B cell (primary cell): ENCODE data around the gene TRIM62. TPM values are rescaled to one million over a fixed set of nuclear protein-coding genes. Genes with fewer than 3 reads are reported as not detected.
A peak's percentile ranks its signal among the peaks of the same experiment; 100 is the strongest.

Experiments used
- ATAC-seq: fragments of 200-7000 bp; cut with Tn5 transposase; one replicate; pipeline ENCODE4 v1.10.0; 2021; ENCODE audit warnings: low read depth, mild to moderate bottlenecking, moderate number of reproducible peaks, moderate library complexity
- CTCF ChIA-PET: fragments of 350-600 bp; sonication (Branson Sonifier 250); formaldehyde crosslinking; loops from one replicate; lab custom pipeline; 2021; ENCODE audit warnings: antibody characterized with exemption, inconsistent platforms; lab: Charles Lee
- POLR2A ChIA-PET: fragments of 350-600 bp; sonication (Branson Sonifier 250); formaldehyde crosslinking; loops from one replicate; lab custom pipeline; 2021; ENCODE audit warnings: antibody characterized with exemption; lab: Charles Lee
- DNase-seq: peaks from one replicate; pipeline ENCODE4 v3.0.0; 2013
- H2AFZ ChIP-seq: 2 replicates; pipeline ENCODE4 v1.6.1; 2012; ENCODE audit warnings: mild to moderate bottlenecking, low read depth, low read length; ENCODE audit not compliant: insufficient read depth, poor library complexity, severe bottlenecking
- H3K27ac ChIP-seq, 2 donors: 1 replicate in 1 of 2; 2 replicates in 1 of 2; pipeline ENCODE4 v1.5.1; 2012 to 2013; ENCODE audit warnings: low read length in 2 of 2, mild to moderate bottlenecking in 2 of 2, moderate library complexity in 1 of 2
- H3K27me3 ChIP-seq, 4 experiments: fragments of 200-600 bp in 1 of 4; sonication (generic) in 1 of 4; replicated peaks in 1 of 4; 1 replicate in 2 of 4; 2 replicates in 2 of 4; pipeline versions ENCODE4 v1.6.1 to v1.7.0; 2013 to 2016; ENCODE audit warnings: low read length in 3 of 4, mild to moderate bottlenecking in 2 of 4, mixed read lengths in 1 of 4, moderate library complexity in 1 of 4; ENCODE audit not compliant: insufficient read depth in 4 of 4, control insufficient read depth in 3 of 4; ENCODE audit errors: control extremely low read depth in 1 of 4
- H3K36me3 ChIP-seq, 2 experiments: replicated peaks in 1 of 2; 1 replicate in 1 of 2; 2 replicates in 1 of 2; pipeline versions ENCODE4 v1.6.1 to v1.7.1; 2013; ENCODE audit warnings: low read length in 1 of 2; ENCODE audit not compliant: insufficient read depth in 2 of 2, control insufficient read depth in 1 of 2; ENCODE audit errors: control extremely low read depth in 1 of 2, extremely low read depth in 1 of 2
- H3K4me1 ChIP-seq, 2 donors: fragments of 200-600 bp in 1 of 2; sonication (generic) in 1 of 2; 1 replicate in 1 of 2; 2 replicates in 1 of 2; pipeline versions ENCODE4 v1.5.1 to v1.6.1; 2013 to 2017; ENCODE audit warnings: low read length in 2 of 2; ENCODE audit not compliant: control insufficient read depth in 2 of 2, insufficient read depth in 2 of 2
- H3K4me2 ChIP-seq: replicated peaks from 2 replicates; pipeline ENCODE3; 2012; ENCODE audit warnings: mild to moderate bottlenecking, low read depth, low read length; ENCODE audit not compliant: poor library complexity, severe bottlenecking
- H3K4me3 ChIP-seq, 5 experiments: fragments of 200-600 bp in 1 of 5; sonication (generic) in 1 of 5; 1 replicate in 3 of 5; 2 replicates in 2 of 5; pipeline versions ENCODE4 v1.5.1 to v1.7.0; 2011 to 2016; ENCODE audit warnings: low read length in 4 of 5, mild to moderate bottlenecking in 4 of 5, low read depth in 2 of 5, control low read depth in 1 of 5, moderate library complexity in 1 of 5; ENCODE audit not compliant: insufficient read depth in 1 of 5; ENCODE audit errors: control extremely low read depth in 1 of 5, extremely low read depth in 1 of 5
- H3K79me2 ChIP-seq: fragments of 200-600 bp; sonication (generic); one replicate; pipeline ENCODE4 v1.6.0; 2016; ENCODE audit warnings: low read length; ENCODE audit not compliant: control insufficient read depth, insufficient read depth
- H3K9ac ChIP-seq: fragments of 200-600 bp; sonication (generic); 2 replicates; pipeline ENCODE4 v1.6.1; 2017; ENCODE audit warnings: mild to moderate bottlenecking, low read length, moderate library complexity
- H3K9me3 ChIP-seq, 3 donors: one replicate each; pipeline versions ENCODE4 v1.6.1 to v1.7.1; 2013; ENCODE audit warnings: low read length in 2 of 3; ENCODE audit not compliant: control insufficient read depth in 2 of 3, insufficient read depth in 1 of 3; ENCODE audit errors: control extremely low read depth in 1 of 3
- H4K20me1 ChIP-seq: 2 replicates; pipeline ENCODE4 v1.6.0; 2012; ENCODE audit warnings: mild to moderate bottlenecking, low read length; ENCODE audit not compliant: insufficient read depth, control insufficient read depth, poor library complexity, severe bottlenecking
- H3K27ac Mint-ChIP-seq: one replicate; pipeline ENCODE4 v1.8.0; 2021; ENCODE audit warnings: mixed read lengths
- H3K27me3 Mint-ChIP-seq: one replicate; pipeline ENCODE4 v1.8.0; 2021; ENCODE audit warnings: mixed read lengths
- H3K4me1 Mint-ChIP-seq: one replicate; pipeline ENCODE4 v1.8.0; 2021; ENCODE audit warnings: mixed read lengths
- H3K4me3 Mint-ChIP-seq: one replicate; pipeline ENCODE4 v1.8.0; 2021; ENCODE audit warnings: mixed read lengths
- H3K9me3 Mint-ChIP-seq: one replicate; pipeline ENCODE4 v1.8.0; 2022; ENCODE audit warnings: mixed read lengths; ENCODE audit not compliant: insufficient read depth
- CTCF ChIP-seq: fragments of 200-600 bp; IDR thresholded peaks from one replicate; pipeline ENCODE4 v1.8.0; 2022; ENCODE audit warnings: antibody characterized with exemption, mild to moderate bottlenecking
- EZH2 ChIP-seq: IDR thresholded peaks from 2 replicates; pipeline ENCODE4 v1.6.1; 2012; ENCODE audit warnings: borderline replicate concordance, low read depth, mild to moderate bottlenecking, moderate library complexity, low read length; ENCODE audit not compliant: insufficient read depth, poor library complexity, severe bottlenecking
- WGBS: methylation state at CpG from one replicate; pipeline ENCODE4 v1.1.5; 2013; ENCODE audit warnings: missing lambda C conversion rate; ENCODE audit not compliant: insufficient coverage; 5-methylcytosine and 5-hydroxymethylcytosine counted together
- intact Hi-C: fragments of 100-400 bp; cut with micrococcal nuclease; formaldehyde crosslinking; loops from one replicate; pipeline ENCODE4 v1.10.0; 2022
- polyA plus RNA-seq: library from polyadenylated mRNA; depleted of rRNA; stranded (reverse); fragments of >200 nt; gene quantifications from 2 replicates; pipeline ENCODE4 v1.2.3, GENCODE V29; 2012
- total RNA-seq, 2 donors: library from RNA; stranded (reverse); fragments of 120-200 nt in 1 of 2; gene quantifications; 1 replicate in 1 of 2; 2 replicates in 1 of 2; pipeline versions ENCODE4 v1.2.3 to v1.2.4, GENCODE V29; 2013 to 2022

TRIM62 gene
- total and polyA plus RNA-seq, 2 donors (not counting 1 experiment from before 2014, with no cell fraction given): 10.7 to 24.1 TPM

- no peak for ATAC-seq
- CTCF ChIA-PET: no interaction called here
- Histone ChIP-seq H3K9ac (no peak overlapping the region), H3K4me1 (peaks cover 13 to 25% of the 10 kb centered on the region in 2 donors), H2AFZ (no peak overlapping the region), H3K27me3 (no peaks in the 10 kb centered on the region), H3K79me2 (peaks cover 3% of the 10 kb centered on the region), H3K27ac (no peak overlapping the region), H3K4me3 (no peak overlapping the region), H3K4me2 (peak overlapping the region; percentile 85), H3K36me3 (no peaks in the 10 kb centered on the region), H4K20me1 (no peaks in the 10 kb centered on the region), H3K9me3 (no peaks in the 10 kb centered on the region)
- POLR2A ChIA-PET: no interaction called here
- H3K27ac Mint-ChIP-seq: no peak overlapping the region
- H3K4me3 Mint-ChIP-seq: peak overlapping the region; percentile 17
- TF ChIP-seq EZH2 (no peak), CTCF (no peak)
- H3K27me3 Mint-ChIP-seq: no peaks in the 10 kb centered on the region
- no peaks in the 10 kb centered on the region for H3K9me3 Mint-ChIP-seq
- H3K4me1 Mint-ChIP-seq: peaks cover 18% of the 10 kb centered on the region
- intact Hi-C loops: loop anchor here (5.0 kb wide), 1 partner anchor 129 kb away; the partner anchor contains the start of gene ZNF362
- WGBS: 98% methylated on average over 3 of the region's 4 CpGs
- peak; percentile 8 for DNase-seq
Measured at GRCh38 chr1:33128781-33129180, 53.1 kb downstream of the TRIM62 start.
